Measurements from ENCODE around the gene TRIL. TPM values are rescaled to one million over a fixed set of nuclear protein-coding genes. Genes with fewer than 3 reads are reported as not detected.

Gene TRIL
- polyA plus RNA-seq, 2 donors: 0.55 to 1.2 TPM

DNA sequence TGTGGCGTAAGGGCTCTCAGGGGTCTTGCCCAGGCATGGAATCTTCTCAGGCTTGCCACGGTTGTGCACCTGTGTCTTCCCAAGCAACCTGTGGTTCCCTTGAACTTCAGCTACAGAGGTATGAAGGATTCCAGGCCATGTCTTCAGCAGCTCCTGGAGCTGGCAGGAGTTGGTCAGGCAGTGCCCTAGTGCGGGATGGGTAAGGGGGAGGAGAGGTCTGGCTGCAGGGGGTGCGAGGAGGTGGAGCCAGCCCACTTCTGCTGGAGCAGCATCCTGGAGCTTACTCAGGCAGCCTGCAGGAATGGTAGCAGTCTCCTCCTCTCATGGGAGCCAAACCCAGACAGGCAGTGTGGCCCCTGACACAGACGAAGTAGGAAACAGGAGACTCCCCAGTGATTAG lies 3.8 kb upstream of the TRIL start:
- Histone ChIP-seq H3K27me3 (ENCODE audit: control insufficient read depth in 1 of 2, insufficient read depth in 2 of 2, low read length in 2 of 2) (no peaks in the 10 kb centered on the region), H3K9me3 (ENCODE audit: control insufficient read depth in 2 of 2, insufficient read depth in 1 of 2, low read depth in 1 of 2, low read length in 1 of 2) (no peaks in the 10 kb centered on the region), H3K4me1 (ENCODE audit: control insufficient read depth in 2 of 2, insufficient read depth in 2 of 2, low read length in 1 of 2) (peaks cover 0 to 13% of the 10 kb centered on the region in 2 donors), H3K4me3 (ENCODE audit: low read depth in 1 of 2, low read length in 2 of 2) (no peak overlapping the region), H3K27ac (ENCODE audit: low read depth in 2 of 2, low read length in 1 of 2) (no peak overlapping the region), H3K36me3 (ENCODE audit: control insufficient read depth in 2 of 2, insufficient read depth in 2 of 2, low read length in 1 of 2) (no peaks in the 10 kb centered on the region)
- 56 to 64% methylated on average over 5 of the region's 5 CpGs for WGBS, 2 donors

DNA sequence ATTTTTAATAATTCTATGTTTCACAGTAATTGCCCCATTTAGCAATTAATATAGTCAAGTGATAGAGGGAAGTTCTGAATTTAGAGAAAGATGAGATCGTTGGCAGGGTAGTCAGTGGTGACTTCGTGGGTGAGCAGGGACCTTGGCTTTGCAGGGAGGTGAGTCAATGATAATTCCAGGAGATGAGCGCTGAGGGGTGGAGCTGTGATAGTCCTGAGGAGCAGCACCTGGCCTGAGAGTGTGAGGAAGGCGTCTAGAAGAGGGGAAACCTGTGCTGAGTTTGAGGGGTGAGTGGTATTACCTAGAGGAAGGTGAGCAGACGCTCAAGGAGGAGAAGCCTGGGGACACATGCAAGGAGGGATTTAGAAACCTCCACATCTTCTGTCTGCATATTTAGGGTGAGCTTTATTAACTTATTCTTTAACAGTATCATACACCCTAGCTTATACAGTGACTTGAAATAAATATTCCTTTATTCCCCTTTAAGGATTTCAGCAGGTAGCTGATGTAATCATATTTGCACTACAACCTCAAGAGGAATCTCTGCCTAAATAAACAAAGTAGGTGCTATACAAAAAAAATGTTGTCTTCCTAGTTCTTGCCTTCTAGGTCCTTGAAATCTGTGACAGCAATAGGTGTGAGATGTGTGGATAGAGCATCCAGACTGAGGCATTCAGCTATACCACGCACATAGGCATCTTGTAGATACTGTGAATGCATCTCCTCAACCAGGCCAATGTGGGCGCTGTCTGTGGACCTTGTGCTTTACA lies 2.1 kb upstream of the TRIL start:
- Histone ChIP-seq H3K4me1 (ENCODE audit: control insufficient read depth in 2 of 2, insufficient read depth in 2 of 2, low read length in 1 of 2) (peaks cover 0 to 27% of the 10 kb centered on the region in 2 donors), H3K27ac (ENCODE audit: low read depth in 2 of 2, low read length in 1 of 2) (no peak overlapping the region), H3K36me3 (ENCODE audit: control insufficient read depth in 2 of 2, insufficient read depth in 2 of 2, low read length in 1 of 2) (no peaks in the 10 kb centered on the region), H3K27me3 (ENCODE audit: control insufficient read depth in 1 of 2, insufficient read depth in 2 of 2, low read length in 2 of 2) (no peaks in the 10 kb centered on the region), H3K9me3 (ENCODE audit: control insufficient read depth in 2 of 2, insufficient read depth in 1 of 2, low read depth in 1 of 2, low read length in 1 of 2) (no peaks in the 10 kb centered on the region), H3K4me3 (ENCODE audit: low read depth in 1 of 2, low read length in 2 of 2) (no peak overlapping the region)
- WGBS, 2 donors: 64 to 73% methylated on average over 7 of the region's 7 CpGs

DNA sequence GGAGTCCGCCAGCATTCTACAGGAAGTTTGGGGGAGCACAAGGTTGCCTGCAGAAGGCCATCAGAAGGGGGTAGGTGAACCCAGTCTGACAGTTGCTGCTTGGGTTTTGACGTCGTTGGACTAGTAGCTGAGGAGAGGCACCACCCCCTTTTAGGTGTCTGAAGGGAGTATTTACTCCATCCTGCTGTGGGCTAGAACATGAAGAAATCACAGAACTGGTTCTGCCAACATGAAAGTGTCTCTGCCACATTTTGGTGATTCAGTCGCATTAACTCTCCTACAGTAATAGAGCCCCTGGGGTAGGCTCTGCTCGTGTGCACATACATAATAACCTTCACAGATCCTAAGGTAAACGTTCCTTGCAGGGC lies 834 bp upstream of the TRIL start:
- H3K9me3 ChIP-seq (ENCODE audit: control insufficient read depth in 2 of 2, insufficient read depth in 1 of 2, low read depth in 1 of 2, low read length in 1 of 2): no peaks in the 10 kb centered on the region
- 33 to 46% methylated on average over 6 of the region's 6 CpGs for WGBS, 2 donors
- peak overlapping the region; percentile 81 to 85 for H3K27ac ChIP-seq (ENCODE audit: low read depth in 2 of 2, low read length in 1 of 2)
- no peaks in the 10 kb centered on the region for H3K27me3 ChIP-seq (ENCODE audit: control insufficient read depth in 1 of 2, insufficient read depth in 2 of 2, low read length in 2 of 2)
- no peaks in the 10 kb centered on the region for H3K36me3 ChIP-seq (ENCODE audit: control insufficient read depth in 2 of 2, insufficient read depth in 2 of 2, low read length in 1 of 2)
- H3K4me1 ChIP-seq (ENCODE audit: control insufficient read depth in 2 of 2, insufficient read depth in 2 of 2, low read length in 1 of 2): peaks cover 0 to 27% of the 10 kb centered on the region in 2 donors
- peak overlapping the region; percentile 53 to 60 for H3K4me3 ChIP-seq (ENCODE audit: low read depth in 1 of 2, low read length in 2 of 2)

DNA sequence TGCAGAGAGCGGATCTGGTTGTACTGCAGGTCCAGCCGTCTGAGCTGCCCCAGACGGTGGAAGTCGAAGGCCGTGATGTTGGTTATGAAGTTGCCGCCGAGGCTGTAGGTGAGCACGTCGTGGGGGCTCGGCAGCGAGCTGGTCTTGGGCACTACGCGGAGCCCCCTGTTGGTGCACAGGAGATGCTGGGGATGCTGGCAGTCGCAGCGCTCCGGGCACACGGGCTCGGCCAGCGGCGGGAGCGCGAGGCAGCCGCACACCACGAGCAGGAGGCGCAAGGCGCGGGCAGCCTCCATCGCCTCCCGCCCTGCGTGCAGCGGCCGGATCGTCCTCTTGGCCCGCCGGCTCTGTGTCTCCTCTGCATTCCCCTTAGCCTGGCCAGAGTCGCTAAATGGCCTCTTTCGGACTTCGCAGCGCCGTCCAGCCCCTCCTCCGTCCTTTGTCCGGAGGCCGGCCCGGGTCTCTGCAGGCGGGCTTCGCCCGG lies 337 bp downstream of the TRIL start:
- H3K9me3 ChIP-seq (ENCODE audit: control insufficient read depth in 2 of 2, insufficient read depth in 1 of 2, low read depth in 1 of 2, low read length in 1 of 2): no peaks in the 10 kb centered on the region
- peak overlapping the region; percentile 54 to 81 for H3K27ac ChIP-seq (ENCODE audit: low read depth in 2 of 2, low read length in 1 of 2)
- H3K27me3 ChIP-seq (ENCODE audit: control insufficient read depth in 1 of 2, insufficient read depth in 2 of 2, low read length in 2 of 2): no peaks in the 10 kb centered on the region
- no peaks in the 10 kb centered on the region for H3K36me3 ChIP-seq (ENCODE audit: control insufficient read depth in 2 of 2, insufficient read depth in 2 of 2, low read length in 1 of 2)
- WGBS, 2 donors: 3% methylated on average over 47 of the region's 47 CpGs
- peak overlapping the region; percentile 53 to 60 for H3K4me3 ChIP-seq (ENCODE audit: low read depth in 1 of 2, low read length in 2 of 2)
- peaks cover 0 to 27% of the 10 kb centered on the region in 2 donors for H3K4me1 ChIP-seq (ENCODE audit: control insufficient read depth in 2 of 2, insufficient read depth in 2 of 2, low read length in 1 of 2)

DNA sequence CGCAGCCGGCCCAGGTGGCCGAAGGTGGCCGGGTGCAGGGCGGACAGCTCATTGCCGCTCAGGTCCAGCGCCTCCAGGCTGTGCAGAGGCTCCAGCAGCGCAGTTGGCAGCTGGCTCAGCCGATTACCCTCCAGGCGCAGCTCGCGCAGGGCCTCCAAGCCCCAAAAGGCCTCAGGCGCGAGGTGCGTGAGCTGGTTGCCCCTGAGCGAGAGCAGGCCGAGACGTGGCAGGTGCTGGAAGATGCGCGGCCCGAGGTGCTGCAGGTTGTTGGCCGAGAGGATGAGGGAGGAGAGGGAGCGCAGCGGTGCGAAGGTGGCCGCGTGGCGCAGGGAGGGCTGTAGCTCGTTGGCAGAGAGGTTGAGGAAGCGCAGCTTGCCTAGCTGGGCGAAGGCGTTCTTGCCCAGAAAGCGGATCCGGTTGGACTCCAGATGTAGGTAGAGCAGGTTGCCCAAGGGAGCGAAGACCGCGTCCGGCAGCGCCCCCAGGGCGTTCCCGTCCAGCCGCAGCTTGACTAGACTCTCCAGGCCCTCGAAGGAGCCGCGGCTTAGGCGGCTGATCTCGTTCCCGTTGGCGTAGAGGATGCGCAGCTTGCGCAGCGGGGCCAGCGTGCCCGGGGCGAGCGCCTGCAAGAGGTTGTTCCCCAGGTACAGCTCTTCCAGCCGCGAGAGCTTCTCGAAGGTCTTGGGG lies 923 bp downstream of the TRIL start:
- no peaks in the 10 kb centered on the region for H3K27me3 ChIP-seq (ENCODE audit: control insufficient read depth in 1 of 2, insufficient read depth in 2 of 2, low read length in 2 of 2)
- H3K36me3 ChIP-seq (ENCODE audit: control insufficient read depth in 2 of 2, insufficient read depth in 2 of 2, low read length in 1 of 2): no peaks in the 10 kb centered on the region
- H3K9me3 ChIP-seq (ENCODE audit: control insufficient read depth in 2 of 2, insufficient read depth in 1 of 2, low read depth in 1 of 2, low read length in 1 of 2): no peaks in the 10 kb centered on the region
- WGBS, 2 donors: 3 to 4% methylated on average over 59 of the region's 59 CpGs
- H3K4me1 ChIP-seq (ENCODE audit: control insufficient read depth in 2 of 2, insufficient read depth in 2 of 2, low read length in 1 of 2): peaks cover 0 to 27% of the 10 kb centered on the region in 2 donors
- peak overlapping the region; percentile 35 to 81 for H3K27ac ChIP-seq (ENCODE audit: low read depth in 2 of 2, low read length in 1 of 2)
- H3K4me3 ChIP-seq (ENCODE audit: low read depth in 1 of 2, low read length in 2 of 2): peak overlapping the region; percentile 53 to 60

DNA sequence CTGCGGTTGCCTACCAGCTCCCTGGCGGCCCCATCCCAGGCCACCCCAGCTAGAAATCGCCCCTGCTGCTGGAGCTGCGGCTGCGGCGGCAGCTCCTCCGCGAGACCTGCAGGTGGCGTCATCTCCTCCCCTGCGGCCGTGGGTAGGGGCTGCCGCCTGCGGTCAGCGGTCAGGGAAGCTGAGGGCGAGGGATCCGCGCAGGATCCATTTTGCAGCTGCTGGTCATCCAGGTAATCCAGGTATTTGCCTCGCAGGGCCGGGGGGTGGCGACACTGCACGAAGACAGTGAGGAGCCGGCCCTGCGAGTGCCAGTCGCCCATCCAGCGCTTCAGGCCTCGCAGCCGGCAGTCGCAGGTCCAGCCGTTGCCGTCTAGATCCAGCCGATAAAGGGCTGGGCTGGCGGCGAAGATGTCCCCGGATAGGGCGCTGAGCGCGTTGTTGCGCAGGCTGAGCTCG lies 1.5 kb downstream of the TRIL start:
- Histone ChIP-seq H3K27ac (ENCODE audit: low read depth in 2 of 2, low read length in 1 of 2) (peak overlapping the region; percentile 29 to 81), H3K4me1 (ENCODE audit: control insufficient read depth in 2 of 2, insufficient read depth in 2 of 2, low read length in 1 of 2) (peaks cover 0 to 27% of the 10 kb centered on the region in 2 donors), H3K9me3 (ENCODE audit: control insufficient read depth in 2 of 2, insufficient read depth in 1 of 2, low read depth in 1 of 2, low read length in 1 of 2) (no peaks in the 10 kb centered on the region), H3K36me3 (ENCODE audit: control insufficient read depth in 2 of 2, insufficient read depth in 2 of 2, low read length in 1 of 2) (no peaks in the 10 kb centered on the region), H3K4me3 (ENCODE audit: low read depth in 1 of 2, low read length in 2 of 2) (peak overlapping the region; percentile 53 to 60), H3K27me3 (ENCODE audit: control insufficient read depth in 1 of 2, insufficient read depth in 2 of 2, low read length in 2 of 2) (no peaks in the 10 kb centered on the region)
- WGBS, 2 donors: 1% methylated on average over 33 to 39 of the region's 39 CpGs

DNA sequence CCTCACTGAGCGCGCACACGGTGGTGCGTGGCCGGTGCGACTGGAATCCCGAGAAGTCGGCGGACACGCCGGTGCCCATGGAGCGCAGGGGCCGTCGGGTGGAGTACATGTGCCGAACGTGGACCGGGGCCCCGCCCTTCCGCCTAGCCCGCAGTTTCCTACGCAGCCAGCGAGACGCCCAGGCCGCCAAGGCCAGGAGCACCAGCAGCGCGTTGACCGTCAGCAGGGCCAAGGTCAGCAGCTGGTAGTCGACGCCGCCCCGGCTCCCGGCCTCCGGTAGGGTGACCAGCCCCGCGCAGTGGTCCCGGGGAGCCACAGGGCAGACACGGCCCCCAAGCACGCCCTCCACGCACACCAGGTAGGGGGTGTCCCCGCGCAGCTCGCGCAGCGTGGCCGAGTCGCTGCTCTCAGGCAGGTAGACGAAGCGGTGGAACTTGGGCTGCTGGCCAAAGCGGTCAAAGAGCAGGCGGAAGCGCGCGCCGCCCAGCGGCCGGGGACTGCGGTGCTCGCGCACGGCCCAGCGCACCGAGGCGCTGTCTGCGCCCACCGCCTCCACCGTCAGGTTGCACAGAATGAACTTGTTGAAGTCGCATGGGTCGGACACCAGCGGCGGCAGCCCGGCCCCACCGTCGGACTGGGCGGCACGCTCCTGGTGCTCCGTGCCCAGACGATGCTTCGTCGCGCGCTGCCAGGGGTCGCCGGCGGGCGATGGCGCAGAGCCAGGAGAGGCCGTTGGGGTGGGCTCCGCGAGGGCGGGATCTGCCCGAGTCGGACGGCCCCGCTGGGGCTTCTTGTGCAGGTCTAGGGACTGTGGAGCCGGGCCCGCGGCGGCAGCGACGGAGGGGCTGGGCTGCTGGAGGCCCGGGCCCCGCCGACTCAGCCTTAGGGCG lies 2.2 kb downstream of the TRIL start:
- Histone ChIP-seq H3K9me3 (ENCODE audit: control insufficient read depth in 2 of 2, insufficient read depth in 1 of 2, low read depth in 1 of 2, low read length in 1 of 2) (no peaks in the 10 kb centered on the region), H3K36me3 (ENCODE audit: control insufficient read depth in 2 of 2, insufficient read depth in 2 of 2, low read length in 1 of 2) (no peaks in the 10 kb centered on the region), H3K4me1 (ENCODE audit: control insufficient read depth in 2 of 2, insufficient read depth in 2 of 2, low read length in 1 of 2) (peaks cover 0 to 27% of the 10 kb centered on the region in 2 donors), H3K4me3 (ENCODE audit: low read depth in 1 of 2, low read length in 2 of 2) (peak overlapping the region; percentile 53 to 60), H3K27ac (ENCODE audit: low read depth in 2 of 2, low read length in 1 of 2) (peak overlapping the region; percentile 29 to 52), H3K27me3 (ENCODE audit: control insufficient read depth in 1 of 2, insufficient read depth in 2 of 2, low read length in 2 of 2) (no peaks in the 10 kb centered on the region)
- WGBS, 2 donors: 3 to 4% methylated on average over 102 to 104 of the region's 104 CpGs

DNA sequence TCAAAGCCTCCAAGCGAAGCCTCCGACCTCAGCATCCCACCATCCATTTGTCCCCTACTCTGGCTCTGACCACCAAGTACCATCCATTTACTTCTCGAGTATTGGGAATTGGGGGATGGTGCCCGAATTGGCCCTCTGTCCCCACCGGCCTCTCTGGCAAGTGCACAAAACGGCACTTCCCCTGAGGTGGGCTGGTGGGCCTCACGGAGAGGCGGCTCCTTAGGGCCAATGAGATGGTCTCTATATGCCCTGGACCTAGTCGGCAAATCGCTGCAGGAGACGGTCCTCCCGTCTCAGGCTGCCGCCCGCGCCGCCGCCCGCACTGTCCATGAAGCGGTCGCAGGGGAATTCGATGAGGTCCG lies 2.8 kb downstream of the TRIL start:
- H3K9me3 ChIP-seq (ENCODE audit: control insufficient read depth in 2 of 2, insufficient read depth in 1 of 2, low read depth in 1 of 2, low read length in 1 of 2): no peaks in the 10 kb centered on the region
- H3K27me3 ChIP-seq (ENCODE audit: control insufficient read depth in 1 of 2, insufficient read depth in 2 of 2, low read length in 2 of 2): no peaks in the 10 kb centered on the region
- H3K4me1 ChIP-seq (ENCODE audit: control insufficient read depth in 2 of 2, insufficient read depth in 2 of 2, low read length in 1 of 2): peaks cover 0 to 26% of the 10 kb centered on the region in 2 donors
- H3K36me3 ChIP-seq (ENCODE audit: control insufficient read depth in 2 of 2, insufficient read depth in 2 of 2, low read length in 1 of 2): no peaks in the 10 kb centered on the region
- 43 to 56% methylated on average over 22 of the region's 22 CpGs for WGBS, 2 donors
- H3K27ac ChIP-seq (ENCODE audit: low read depth in 2 of 2, low read length in 1 of 2): no peak overlapping the region
- H3K4me3 ChIP-seq (ENCODE audit: low read depth in 1 of 2, low read length in 2 of 2): peak overlapping the region; percentile 53 to 60

DNA sequence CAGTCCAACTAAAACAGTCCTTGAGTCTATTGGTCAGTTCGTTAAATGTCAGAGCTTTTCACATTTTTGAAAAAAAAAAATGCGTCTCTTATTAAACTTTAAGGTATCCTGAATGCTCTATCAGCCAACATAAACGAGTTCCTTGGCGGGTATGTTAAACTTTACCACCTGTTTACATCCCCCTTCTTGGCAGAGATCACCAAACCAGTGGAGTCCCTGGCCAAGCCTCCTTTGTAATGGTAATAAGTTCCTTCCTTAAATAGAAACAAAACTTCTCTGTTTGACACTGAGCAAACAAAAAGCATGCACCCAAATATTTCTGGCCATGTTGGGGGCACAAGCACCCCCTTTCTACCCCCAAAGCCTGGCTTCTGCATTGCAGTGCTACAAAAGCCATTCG lies 3.2 kb downstream of the TRIL start:
- Histone ChIP-seq H3K4me1 (ENCODE audit: control insufficient read depth in 2 of 2, insufficient read depth in 2 of 2, low read length in 1 of 2) (peaks cover 0 to 23% of the 10 kb centered on the region in 2 donors), H3K9me3 (ENCODE audit: control insufficient read depth in 2 of 2, insufficient read depth in 1 of 2, low read depth in 1 of 2, low read length in 1 of 2) (no peaks in the 10 kb centered on the region), H3K36me3 (ENCODE audit: control insufficient read depth in 2 of 2, insufficient read depth in 2 of 2, low read length in 1 of 2) (no peaks in the 10 kb centered on the region), H3K27ac (ENCODE audit: low read depth in 2 of 2, low read length in 1 of 2) (no peak overlapping the region), H3K27me3 (ENCODE audit: control insufficient read depth in 1 of 2, insufficient read depth in 2 of 2, low read length in 2 of 2) (no peaks in the 10 kb centered on the region), H3K4me3 (ENCODE audit: low read depth in 1 of 2, low read length in 2 of 2) (no peak overlapping the region)
- 56 to 57% methylated on average over 5 of the region's 5 CpGs for WGBS, 2 donors
